HG03432 (cell line): Measurements from ENCODE around the gene KLK8.

ENCODE experiments used
- ATAC-seq: cut with Tn5 transposase; IDR thresholded peaks from one replicate; pipeline ENCODE4 v1.9.1; 2021; ENCODE audit warnings: mild to moderate bottlenecking, moderate library complexity; ENCODE audit not compliant: unreplicated experiment

The KLK8 gene, protein sequence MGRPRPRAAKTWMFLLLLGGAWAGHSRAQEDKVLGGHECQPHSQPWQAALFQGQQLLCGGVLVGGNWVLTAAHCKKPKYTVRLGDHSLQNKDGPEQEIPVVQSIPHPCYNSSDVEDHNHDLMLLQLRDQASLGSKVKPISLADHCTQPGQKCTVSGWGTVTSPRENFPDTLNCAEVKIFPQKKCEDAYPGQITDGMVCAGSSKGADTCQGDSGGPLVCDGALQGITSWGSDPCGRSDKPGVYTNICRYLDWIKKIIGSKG

DNA sequence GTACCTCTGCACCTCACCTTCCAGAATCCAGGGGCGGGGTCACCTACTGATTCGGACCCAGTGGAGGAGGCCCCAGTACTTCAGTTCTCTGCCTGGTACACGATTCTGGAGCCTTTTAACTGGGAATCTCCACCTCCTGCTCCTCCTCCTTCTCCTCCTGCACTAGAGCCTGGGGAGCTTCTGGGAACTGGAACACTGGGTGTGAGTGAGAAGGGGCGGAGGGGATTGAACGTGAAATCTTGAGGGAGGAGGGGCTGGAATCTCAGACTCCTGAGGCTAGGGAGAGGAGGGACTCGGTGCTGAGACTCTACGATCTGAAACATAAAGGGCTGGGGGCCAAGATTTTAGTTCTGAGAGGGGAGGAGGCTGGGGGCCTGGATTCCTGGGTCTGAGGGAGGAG lies at the start of gene KLK8:
TSS of gene KLK8 (minus strand) at position 90 of the 400 bp plus-strand sequence. CDS start 437 bp downstream, outside the sequence.
- no peak for ATAC-seq

- no peak for ATAC-seq
These were observed 45.6 kb upstream of the KLK8 start for GRCh38 chr19:51047031-51047335.

GRCh38 chr19:51044327-51044726 lies 42.9 kb upstream of the KLK8 start:
- ATAC-seq: no peak

GRCh38 chr19:51043497-51043896 lies 42.1 kb upstream of the KLK8 start:
- no peak for ATAC-seq

DNA sequence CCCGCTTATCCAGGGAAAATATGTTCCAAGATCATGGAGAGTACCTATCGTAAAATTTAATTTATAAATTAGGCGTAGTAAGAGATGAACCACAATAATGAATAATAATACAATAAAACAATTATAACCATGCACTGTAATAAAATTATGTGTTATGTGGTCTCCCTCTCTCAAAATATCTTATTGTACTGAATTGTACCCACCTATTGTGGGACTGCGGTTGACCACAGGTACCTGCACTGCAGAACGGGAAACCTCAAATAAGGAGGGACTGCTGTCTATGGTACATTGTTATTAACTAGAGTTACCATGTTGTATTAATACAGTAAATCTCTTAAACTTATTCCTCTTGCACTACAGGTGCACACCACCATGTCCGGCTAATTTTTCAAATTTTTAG lies 38.7 kb upstream of the KLK8 start:
- no peak for ATAC-seq

DNA sequence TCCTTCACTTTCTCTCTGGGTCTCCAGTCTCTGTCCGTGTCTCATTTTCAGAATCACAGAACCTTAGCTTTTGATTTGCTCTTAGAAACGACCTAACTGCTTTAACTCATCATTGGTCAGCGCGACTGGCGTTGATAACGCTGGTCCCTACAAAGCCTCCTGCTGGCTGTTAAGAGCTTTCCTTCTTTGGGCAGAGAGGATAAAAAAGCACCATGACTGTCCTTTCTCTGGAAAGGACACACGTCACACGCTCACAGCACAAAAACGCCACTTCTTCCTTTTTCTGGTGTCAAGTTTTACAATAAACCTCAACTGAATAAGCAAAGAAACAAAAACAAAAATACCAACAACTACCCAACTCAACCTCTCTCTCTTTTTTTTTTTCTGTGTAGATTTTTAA lies 35.1 kb upstream of the KLK8 start:
- ATAC-seq: no peak

GRCh38 chr19:51034704-51035103 lies 33.3 kb upstream of the KLK8 start, which contains the start of gene KLK12:
Gene KLK12, minus strand, starts transcription at chr19:51035002. Its CDS starts 381 bp downstream, at chr19:51034621.
- ATAC-seq: no peak

DNA sequence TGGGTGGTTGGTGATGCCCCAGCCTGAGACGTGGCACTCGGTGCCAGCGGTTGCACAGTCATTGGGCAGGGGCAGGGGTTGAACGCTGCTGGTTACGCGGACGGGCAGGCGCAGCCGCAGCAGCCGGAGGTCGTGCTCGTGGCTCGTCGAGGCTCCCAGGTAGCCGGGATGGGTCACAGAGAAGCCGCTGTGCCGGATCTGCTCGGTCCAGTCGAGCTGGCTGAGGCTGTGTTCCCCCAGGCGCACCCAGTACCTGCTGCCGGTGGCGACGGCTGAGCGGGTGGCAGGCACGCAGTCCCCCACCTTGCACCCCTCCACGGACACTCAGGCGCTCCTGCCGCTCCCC lies 30.4 kb upstream of the KLK8 start:
- no peak for ATAC-seq

- no peak for ATAC-seq
These were observed 29.9 kb upstream of the KLK8 start for GRCh38 chr19:51031220-51031879.

DNA sequence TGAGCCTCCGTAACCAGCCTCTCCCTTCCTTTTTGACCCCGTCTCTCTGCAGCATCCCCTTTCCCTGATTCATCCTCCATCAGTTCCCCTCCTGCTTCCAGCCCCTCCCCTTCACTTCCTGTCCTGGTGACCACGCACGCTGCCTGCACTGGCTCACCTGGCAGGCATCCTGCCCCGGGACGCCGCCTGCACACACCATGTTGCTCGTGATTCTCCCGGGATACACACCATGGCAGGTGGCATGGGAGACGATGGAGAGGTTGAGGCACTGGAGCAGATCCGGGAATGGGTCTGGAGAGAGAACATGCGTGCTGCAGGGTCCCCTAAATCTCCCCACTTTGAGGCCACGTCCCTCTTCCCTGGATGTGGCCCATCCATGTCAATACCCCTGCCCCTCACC lies 29.2 kb upstream of the KLK8 start:
- ATAC-seq: no peak

DNA sequence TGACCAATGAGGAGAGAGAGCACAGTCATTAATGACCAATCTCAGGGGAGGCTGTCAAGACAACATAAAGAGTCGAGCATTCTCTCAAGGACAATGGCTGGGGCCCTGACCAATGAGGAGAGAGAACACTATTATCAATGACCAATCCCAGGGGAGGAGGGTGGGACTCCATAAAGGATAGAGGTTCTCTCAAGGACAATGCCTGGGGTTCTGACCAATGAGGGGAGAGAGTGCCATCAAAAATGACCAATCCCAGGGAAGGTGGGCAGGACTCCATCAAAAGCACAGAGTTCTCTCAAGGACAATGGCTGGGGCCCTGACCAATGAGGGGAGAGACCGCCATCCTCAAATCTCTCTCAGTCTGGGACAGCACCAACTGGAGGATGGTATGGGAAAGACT lies 28.3 kb upstream of the KLK8 start:
- no peak for ATAC-seq

DNA sequence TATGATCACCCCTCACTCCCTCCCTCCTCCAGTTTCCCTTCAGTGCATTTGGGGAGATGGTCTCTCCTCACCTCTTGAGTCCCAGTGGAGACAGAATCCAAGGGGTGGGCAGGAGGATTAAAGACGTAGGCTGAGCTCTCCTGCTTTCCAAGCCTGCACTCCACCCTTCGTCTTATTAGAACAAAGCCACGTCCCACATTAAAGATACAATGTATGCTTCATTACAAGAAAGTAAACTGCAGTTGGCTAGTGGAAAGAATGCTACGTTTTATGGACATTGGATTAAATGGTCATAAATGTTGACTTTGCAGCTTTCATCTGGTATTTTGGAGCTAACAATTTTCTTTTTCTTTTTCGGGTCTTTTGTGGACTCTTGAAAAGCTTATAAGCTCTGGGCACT lies 26.5 kb upstream of the KLK8 start:
- ATAC-seq: no peak

GRCh38 chr19:51027126-51027806 lies 25.9 kb upstream of the KLK8 start:
- no peak for ATAC-seq

DNA sequence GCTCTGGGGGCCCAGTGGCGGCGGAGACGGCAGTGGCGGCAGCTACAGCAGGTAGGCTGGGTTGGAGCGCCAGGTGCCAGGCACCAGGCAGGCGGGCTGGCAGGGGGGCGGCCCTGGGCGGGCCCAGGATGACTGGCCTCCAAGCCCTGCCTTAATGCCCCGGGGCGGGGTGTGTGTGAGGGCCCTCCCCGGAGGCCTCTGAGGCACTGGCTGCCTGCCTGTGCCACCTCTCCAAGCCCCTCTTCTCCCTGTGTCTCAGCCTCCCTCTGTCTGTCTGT lies 25.1 kb upstream of the KLK8 start, which contains the start of gene KLK11:
TSS of gene KLK11 (minus strand) at position 63 of the 278 bp plus-strand sequence. CDS start 985 bp downstream, outside the sequence.
- ATAC-seq: no peak

DNA sequence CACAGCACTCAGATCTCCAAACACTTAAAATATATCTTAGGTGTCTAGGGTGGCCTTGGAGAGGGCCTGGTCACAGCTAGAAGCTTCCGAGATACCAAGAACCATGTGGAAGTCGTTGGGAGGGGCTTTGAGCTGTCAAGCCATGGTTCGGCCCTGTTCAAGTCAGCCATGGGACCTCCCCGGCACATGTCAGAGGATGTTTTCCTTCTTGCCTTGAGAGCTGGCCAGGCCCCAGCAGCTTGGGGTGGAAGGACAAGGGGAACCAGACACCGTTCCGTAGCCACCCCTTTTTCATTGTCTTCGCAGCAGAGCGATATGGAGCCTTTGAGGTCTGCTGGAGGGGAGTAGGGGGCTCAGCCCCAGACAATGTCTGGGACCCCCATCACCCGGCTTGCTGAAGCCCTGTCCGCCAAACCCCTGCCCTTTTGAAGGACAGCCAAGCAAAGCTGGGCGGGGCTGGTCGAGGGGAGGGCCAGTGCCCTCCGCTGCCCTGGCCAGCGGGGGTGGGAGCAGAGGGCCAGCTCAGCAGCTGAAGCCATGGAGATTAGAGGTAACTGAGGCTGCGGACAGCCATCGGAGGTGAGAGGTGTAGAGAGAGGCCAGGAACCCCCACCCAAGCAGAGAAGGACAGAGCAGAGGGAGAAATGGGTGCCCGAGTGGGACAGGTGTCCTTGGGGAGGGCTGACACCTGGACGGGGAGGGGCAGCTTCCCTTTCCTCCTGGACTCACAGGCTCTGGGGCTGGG lies 24.6 kb upstream of the KLK8 start:
- no peak for ATAC-seq

GRCh38 chr19:51025401-51025800 lies 24.0 kb upstream of the KLK8 start:
- no peak for ATAC-seq

DNA sequence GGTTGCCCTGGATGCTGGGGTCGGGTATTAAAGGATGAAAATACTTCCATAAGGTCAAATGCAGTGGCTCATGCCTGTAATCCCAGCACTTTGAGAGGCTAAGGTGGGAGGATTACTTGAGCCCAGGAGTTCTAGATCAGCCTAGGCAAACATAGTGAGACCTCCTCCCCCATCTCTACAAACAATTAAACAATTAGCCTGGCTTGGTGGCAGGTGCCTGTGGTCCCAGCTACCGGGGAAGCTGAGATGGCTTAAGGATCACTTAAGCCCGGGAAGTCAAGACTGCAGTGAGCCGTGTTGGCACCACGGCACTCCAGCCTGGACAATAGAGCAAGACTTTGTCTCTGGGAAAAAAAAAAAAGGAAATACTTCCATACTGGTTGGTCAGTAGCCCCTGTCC lies 23.5 kb upstream of the KLK8 start:
- ATAC-seq: no peak

DNA sequence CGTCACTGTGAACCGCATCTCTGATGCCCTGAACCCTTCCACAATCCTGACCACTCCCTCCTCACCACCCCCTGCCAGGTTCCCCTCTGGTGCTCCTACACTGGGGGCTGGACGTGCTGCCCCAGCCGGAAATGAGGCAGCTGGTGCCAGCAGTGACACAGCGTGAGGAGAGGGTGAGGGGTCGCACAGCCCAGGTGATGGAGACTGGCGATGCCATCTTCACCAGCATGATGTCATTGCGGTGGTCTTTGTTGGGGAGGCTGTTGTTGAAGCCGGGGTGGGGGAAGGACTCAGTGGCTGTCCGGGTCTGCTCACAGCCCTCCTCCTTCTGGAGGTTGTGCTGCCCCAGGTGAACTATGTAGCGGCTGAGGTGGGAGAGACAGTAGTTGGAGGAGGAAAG lies 22.5 kb upstream of the KLK8 start:
- ATAC-seq: no peak

DNA sequence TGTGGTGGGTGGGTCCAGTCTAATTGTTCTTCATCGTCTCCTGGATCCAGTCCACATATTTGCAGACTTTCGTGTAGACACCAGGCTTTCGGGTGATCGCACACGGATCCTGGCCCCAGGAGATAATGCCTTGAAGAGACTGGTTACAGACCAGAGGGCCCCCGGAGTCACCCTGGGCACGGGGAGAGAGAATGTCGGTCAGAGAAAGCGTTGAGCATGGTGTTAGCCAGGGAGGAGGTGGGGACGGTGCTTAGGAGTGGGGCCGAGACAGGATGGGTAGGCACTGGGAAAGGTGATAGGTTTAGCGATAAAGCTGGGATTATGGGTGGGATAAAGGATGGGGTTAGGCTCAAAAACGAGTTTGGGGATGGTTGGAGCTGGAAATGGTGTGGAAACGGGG lies 21.1 kb upstream of the KLK8 start:
- no peak for ATAC-seq

GRCh38 chr19:51020988-51021651 lies 19.7 kb upstream of the KLK8 start:
- ATAC-seq: no peak

DNA sequence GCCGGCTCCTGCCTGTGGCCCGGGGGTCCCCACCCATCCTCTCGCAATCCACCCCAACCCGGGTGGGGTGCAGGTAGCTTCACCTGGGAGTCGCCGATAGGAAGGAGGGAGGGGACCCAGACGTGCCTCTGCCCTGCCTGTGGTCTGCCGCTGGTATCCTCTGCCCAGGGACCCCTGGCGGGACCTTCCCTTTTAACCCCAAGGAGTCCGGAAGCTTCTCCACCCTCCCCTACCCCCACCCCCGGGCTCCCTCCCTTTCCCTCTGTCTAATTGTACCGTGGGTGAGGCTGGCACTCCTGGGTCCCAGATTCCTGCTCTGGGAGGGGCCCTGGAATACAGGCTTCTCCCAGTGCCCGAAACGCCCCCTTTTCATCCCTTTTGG lies 18.1 kb upstream of the KLK8 start, which contains the start of gene KLK10:
TSS of gene KLK10 (minus strand) at position 166 of the 382 bp plus-strand sequence. CDS start 579 bp downstream, outside the sequence.
- no peak for ATAC-seq
